ENCODE measurements around the gene DAG1. TPM values are rescaled to one million over a fixed set of nuclear protein-coding genes. Genes with fewer than 3 reads are reported as not detected.
A peak's percentile ranks its signal among the peaks of the same experiment; 100 is the strongest.

Gene DAG1
- total RNA-seq, 2 donors from 2014 or later: 46.8 to 57.9 TPM

- Histone ChIP-seq H3K27ac (peak overlapping the region in 2 of 4 donors; percentile 64 to 76), H3K4me1 (peaks cover 56% of the 10 kb centered on the region), H3K27me3 (no peaks in the 10 kb centered on the region), H3K9me3 (no peaks in the 10 kb centered on the region), H3K36me3 (replicated peaks in 1 of 2; ENCODE audit: insufficient read depth in 1 of 2, low read depth in 2 of 2) (no peaks in the 10 kb centered on the region), H3K4me3 (no peak overlapping the region)
- no peak for TF ChIP-seq CTCF (IDR thresholded peaks at IDR 0.05)
- intact Hi-C loops (cut with DNase I): no loop called here
- no peak for DNase-seq
- no peak for ATAC-seq
- WGBS, 2 donors: 97 to 100% methylated on average over 2 of the region's 2 CpGs
These were observed 31.8 kb downstream of the DAG1 start for GRCh38 chr3:49501842-49502241.

GRCh38 chr3:49506906-49507305 lies 36.8 kb downstream of the DAG1 start:
- H3K4me3 ChIP-seq: no peak overlapping the region
- H3K27ac ChIP-seq: no peak overlapping the region
- H3K36me3 ChIP-seq (replicated peaks in 1 of 2; ENCODE audit: insufficient read depth in 1 of 2, low read depth in 2 of 2): peaks cover 0 to 6% of the 10 kb centered on the region in 2 donors
- intact Hi-C loops (cut with DNase I): no loop called here
- TF ChIP-seq CTCF (IDR thresholded peaks at IDR 0.05): no peak
- 85 to 93% methylated on average over 3 of the region's 3 CpGs for WGBS, 2 donors
- ATAC-seq (no peak), DNase-seq (no peak)
- H3K9me3 ChIP-seq: no peaks in the 10 kb centered on the region
- H3K4me1 ChIP-seq: peaks cover 25% of the 10 kb centered on the region
- no peaks in the 10 kb centered on the region for H3K27me3 ChIP-seq

GRCh38 chr3:49509028-49509561 lies 39.0 kb downstream of the DAG1 start:
- Histone ChIP-seq H3K27ac (peak overlapping the region in 1 of 4 donors; percentile 21), H3K4me1 (peaks cover 39% of the 10 kb centered on the region), H3K27me3 (no peaks in the 10 kb centered on the region), H3K36me3 (replicated peaks in 1 of 2; ENCODE audit: insufficient read depth in 1 of 2, low read depth in 2 of 2) (peaks cover 0 to 6% of the 10 kb centered on the region in 2 donors), H3K9me3 (no peaks in the 10 kb centered on the region), H3K4me3 (no peak overlapping the region)
- no peak for TF ChIP-seq CTCF (IDR thresholded peaks at IDR 0.05)
- TF ChIP-seq POLR2A (IDR thresholded peaks at IDR 0.05): no peak
- DNase-seq: no peak
- WGBS, 2 donors: 25 to 44% methylated on average over 2 of the region's 2 CpGs
- intact Hi-C loops (cut with DNase I): no loop called here
- ATAC-seq: no peak

DNA sequence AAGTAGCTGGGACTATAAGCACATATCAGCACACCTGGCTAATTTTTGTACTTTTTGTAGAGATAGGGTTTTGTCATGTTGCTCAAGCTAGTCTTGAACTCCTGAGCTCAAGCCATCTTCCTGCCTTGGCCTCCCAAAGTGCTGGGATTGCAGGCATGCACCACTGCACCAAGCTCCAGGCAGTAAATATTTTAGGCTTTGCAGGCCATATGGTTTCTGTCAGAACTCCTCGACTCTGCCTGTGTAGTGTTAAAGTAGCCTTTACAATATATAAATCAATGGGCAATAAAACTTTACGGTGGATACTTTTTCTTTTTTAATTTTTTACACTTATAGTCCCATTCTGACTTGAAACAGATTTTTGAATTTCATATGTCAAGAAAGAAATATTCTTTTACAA lies 41.6 kb downstream of the DAG1 start:
- Histone ChIP-seq H3K9me3 (no peaks in the 10 kb centered on the region), H3K36me3 (replicated peaks in 1 of 2; ENCODE audit: insufficient read depth in 1 of 2, low read depth in 2 of 2) (peaks cover 0 to 6% of the 10 kb centered on the region in 2 donors), H3K4me3 (no peak overlapping the region), H3K27me3 (no peaks in the 10 kb centered on the region), H3K27ac (no peak overlapping the region), H3K4me1 (peaks cover 32% of the 10 kb centered on the region)
- DNase-seq (no peak), ATAC-seq (no peak)
- 90 to 93% methylated on average over 2 of the region's 2 CpGs for WGBS, 2 donors
- TF ChIP-seq CTCF (IDR thresholded peaks at IDR 0.05) (no peak), POLR2A (IDR thresholded peaks at IDR 0.05) (no peak)
- intact Hi-C loops (cut with DNase I): no loop called here

- Histone ChIP-seq H3K4me1 (peaks cover 37% of the 10 kb centered on the region), H3K27me3 (no peaks in the 10 kb centered on the region), H3K4me3 (no peak overlapping the region), H3K27ac (peak overlapping the region in 3 of 4 donors; percentile 31 to 55 (median 53)), H3K9me3 (no peaks in the 10 kb centered on the region), H3K36me3 (replicated peaks in 1 of 2; ENCODE audit: insufficient read depth in 1 of 2, low read depth in 2 of 2) (peaks cover 0 to 6% of the 10 kb centered on the region in 2 donors)
- DNase-seq (peak in 1 of 4 donors; percentile 25), ATAC-seq (peak; percentile 49)
- intact Hi-C loops (cut with DNase I): no loop called here
- WGBS, 2 donors: 50% methylated on average over 1 of the region's 1 CpG
- TF ChIP-seq POLR2A (IDR thresholded peaks at IDR 0.05) (no peak), CTCF (IDR thresholded peaks at IDR 0.05) (no peak)
These were observed 42.8 kb downstream of the DAG1 start for GRCh38 chr3:49512781-49513355.

All from body of pancreas (tissue), 4 donors.